Mesendoderm (in vitro differentiated cells): ENCODE results near the gene ATP4A.

Experiments used
- DNase-seq: peaks from one replicate; pipeline ENCODE4 v3.0.0; 2013
- H2AK5ac ChIP-seq: 2 replicates; pipeline ENCODE4 v1.6.1; 2013; ENCODE audit warnings: low read length, inconsistent platforms
- H2BK120ac ChIP-seq: 2 replicates; pipeline ENCODE4 v1.6.1; 2013; ENCODE audit warnings: low read depth, mild to moderate bottlenecking, low read length, moderate library complexity, mixed read lengths
- H2BK15ac ChIP-seq: replicated peaks from 2 replicates; pipeline ENCODE4 v1.6.1; 2013; ENCODE audit warnings: low read depth, mild to moderate bottlenecking, moderate library complexity
- H2BK5ac ChIP-seq: 2 replicates; pipeline ENCODE4 v1.6.1; 2013; ENCODE audit warnings: low read length, inconsistent platforms
- H3K18ac ChIP-seq: 2 replicates; pipeline ENCODE4 v1.6.1; 2013; ENCODE audit warnings: mild to moderate bottlenecking, low read length, mixed read lengths
- H3K23ac ChIP-seq: one replicate; pipeline ENCODE4 v1.6.1; 2013; ENCODE audit warnings: low read length
- H3K27ac ChIP-seq: 2 replicates; pipeline ENCODE4 v1.5.1; 2013; ENCODE audit warnings: low read depth, mild to moderate bottlenecking, inconsistent platforms, low read length, moderate library complexity
- H3K27me3 ChIP-seq: 2 replicates; pipeline ENCODE4 v1.6.1; 2013; ENCODE audit warnings: low read length, control low read depth, mild to moderate bottlenecking, inconsistent platforms; ENCODE audit not compliant: insufficient read depth, poor library complexity
- H3K36me3 ChIP-seq: 2 replicates; pipeline ENCODE4 v1.6.1; 2013; ENCODE audit warnings: low read length, inconsistent platforms; ENCODE audit not compliant: control insufficient read depth, insufficient read depth
- H3K4ac ChIP-seq: one replicate; pipeline ENCODE4 v1.6.1; 2013; ENCODE audit warnings: low read depth, mild to moderate bottlenecking, low read length, moderate library complexity
- H3K4me1 ChIP-seq: 2 replicates; pipeline ENCODE4 v1.6.1; 2013; ENCODE audit warnings: low read depth, low read length, inconsistent platforms; ENCODE audit not compliant: control insufficient read depth
- H3K4me2 ChIP-seq: 2 replicates; pipeline ENCODE4 v1.6.1; 2013; ENCODE audit warnings: low read length
- H3K4me3 ChIP-seq: 2 replicates; pipeline ENCODE4 v1.5.1; 2013; ENCODE audit warnings: mild to moderate bottlenecking, low read length
- H3K56ac ChIP-seq: one replicate; pipeline ENCODE4 v1.6.1; 2013; ENCODE audit warnings: low read length
- H3K79me1 ChIP-seq: 2 replicates; pipeline ENCODE4 v1.6.1; 2013; ENCODE audit warnings: low read length, inconsistent platforms
- H3K79me2 ChIP-seq: 2 replicates; pipeline ENCODE4 v1.6.1; 2013; ENCODE audit warnings: mild to moderate bottlenecking, low read length; ENCODE audit not compliant: control insufficient read depth, insufficient read depth
- H3K9ac ChIP-seq: 2 replicates; pipeline ENCODE4 v1.6.1; 2013; ENCODE audit warnings: low read length, inconsistent platforms
- H4K5ac ChIP-seq: one replicate; pipeline ENCODE4 v1.6.1; 2013; ENCODE audit warnings: low read length
- H4K8ac ChIP-seq: one replicate; pipeline ENCODE4 v1.6.1; 2013; ENCODE audit warnings: low read depth, mild to moderate bottlenecking, control low read depth, low read length, moderate library complexity
- WGBS: extraction: QIAGEN DNeasy Blood & Tissue Kit; methylation state at CpG from one replicate; pipeline ENCODE4 v1.1.7; 2013; ENCODE audit warnings: low lambda C conversion rate, missing lambda C conversion rate; ENCODE audit not compliant: insufficient coverage; ENCODE audit errors: extremely low coverage; 5-methylcytosine and 5-hydroxymethylcytosine counted together

ATP4A gene

DNA sequence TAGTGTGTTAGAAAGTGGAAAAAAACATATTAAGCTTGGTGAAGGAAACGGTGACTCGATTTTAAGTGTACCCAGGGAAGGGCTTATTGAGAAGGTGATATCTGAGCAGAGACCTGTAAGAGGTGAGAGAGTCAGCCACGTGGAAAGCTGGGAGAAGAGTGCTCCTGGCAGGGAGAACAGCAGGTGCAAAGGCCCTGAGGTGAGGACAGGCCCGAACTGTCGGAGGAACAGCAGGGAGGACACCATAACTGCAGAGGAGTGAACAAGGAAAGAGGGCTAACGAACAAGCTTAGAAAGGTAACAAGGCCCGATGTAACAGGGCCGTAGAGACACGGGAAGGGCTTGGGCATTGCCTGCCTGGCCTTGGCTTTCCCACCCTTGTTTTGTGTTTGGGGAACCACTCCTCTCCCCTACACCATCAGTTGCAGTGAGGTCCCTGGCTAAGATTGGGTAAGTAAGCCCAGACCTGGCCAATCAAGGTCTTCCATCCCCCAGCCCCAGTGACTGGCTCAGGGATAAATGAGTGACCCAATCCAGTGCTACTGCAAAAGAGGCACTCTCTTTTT is 7.3 kb downstream of the ATP4A start:
- H3K36me3 ChIP-seq, result no peaks in the 10 kb centered on the region
- H3K27me3 ChIP-seq, result no peaks in the 10 kb centered on the region
- no CpG with 5 or more reads among the region's 9 CpGs for WGBS

DNA sequence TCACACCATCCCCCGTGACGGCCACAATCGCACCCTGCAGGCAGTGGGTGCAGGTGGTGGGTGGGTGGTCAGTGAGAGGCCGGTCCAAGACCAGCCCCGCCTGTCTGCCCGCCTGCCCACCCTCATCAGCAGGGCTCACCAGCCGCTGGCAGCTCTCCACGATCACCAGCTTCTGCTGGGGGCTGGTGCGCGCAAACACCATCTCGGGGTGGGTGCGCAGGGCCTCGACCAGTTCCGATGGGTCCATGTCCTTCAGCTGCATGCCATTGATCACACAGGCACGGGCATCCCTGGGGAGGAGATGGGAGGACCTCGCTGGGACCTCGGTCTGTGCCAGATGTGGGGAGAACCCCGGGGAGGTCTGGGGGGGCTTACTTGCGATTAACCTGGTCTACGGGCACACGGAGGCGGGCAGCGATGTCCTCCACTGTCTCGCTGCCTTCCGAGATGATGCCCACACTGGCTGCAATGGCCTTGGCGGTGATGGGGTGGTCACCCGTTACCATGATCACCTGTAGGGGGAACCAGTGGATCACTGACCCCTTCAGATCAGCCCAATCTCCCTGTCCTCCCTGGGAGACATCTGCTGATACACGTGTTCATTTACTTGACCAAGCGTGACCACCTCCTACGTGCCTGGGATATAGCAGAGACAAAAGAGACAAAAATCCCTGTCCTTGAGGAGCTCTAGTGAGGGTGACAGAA is 8.0 kb downstream of the ATP4A start:
- no peak overlapping the region for H3K27ac ChIP-seq
- H3K23ac ChIP-seq, result no peak overlapping the region
- WGBS, result no CpG with 5 or more reads among the region's 30 CpGs
- no peaks in the 10 kb centered on the region for H3K27me3 ChIP-seq
- no peak overlapping the region for H3K56ac ChIP-seq
- no peak overlapping the region for H4K5ac ChIP-seq
- no peak overlapping the region for H4K8ac ChIP-seq
- H3K9ac ChIP-seq, result no peak overlapping the region
- no peak overlapping the region for H3K18ac ChIP-seq
- H2AK5ac ChIP-seq, result no peak overlapping the region
- peak; percentile 75 for DNase-seq
- H3K4ac ChIP-seq, result no peak overlapping the region
- no peak overlapping the region for H2BK120ac ChIP-seq
- H2BK5ac ChIP-seq, result no peak overlapping the region
- no peaks in the 10 kb centered on the region for H3K4me1 ChIP-seq
- no peaks in the 10 kb centered on the region for H3K36me3 ChIP-seq
- no peak overlapping the region for H2BK15ac ChIP-seq
- no peak overlapping the region for H3K4me3 ChIP-seq
- no peak overlapping the region for H3K4me2 ChIP-seq
- H3K79me2 ChIP-seq, result no peaks in the 10 kb centered on the region
- no peaks in the 10 kb centered on the region for H3K79me1 ChIP-seq

More for the DNA sequence above, 7.3 kb downstream of the ATP4A start:
- H2BK120ac ChIP-seq, result no peak overlapping the region
- H3K23ac ChIP-seq, result no peak overlapping the region
- H3K4ac ChIP-seq, result no peak overlapping the region
- no peak overlapping the region for H2BK15ac ChIP-seq
- H3K4me2 ChIP-seq, result no peak overlapping the region
- DNase-seq, result no peak
- H2BK5ac ChIP-seq, result no peak overlapping the region
- no peak overlapping the region for H3K27ac ChIP-seq
- no peak overlapping the region for H3K4me3 ChIP-seq
- no peaks in the 10 kb centered on the region for H3K4me1 ChIP-seq
- H3K56ac ChIP-seq, result no peak overlapping the region
- no peaks in the 10 kb centered on the region for H3K79me2 ChIP-seq
- H3K79me1 ChIP-seq, result no peaks in the 10 kb centered on the region
- H4K8ac ChIP-seq, result no peak overlapping the region
- H4K5ac ChIP-seq, result no peak overlapping the region
- H3K18ac ChIP-seq, result no peak overlapping the region
- H3K9ac ChIP-seq, result no peak overlapping the region
- H2AK5ac ChIP-seq, result no peak overlapping the region

DNA sequence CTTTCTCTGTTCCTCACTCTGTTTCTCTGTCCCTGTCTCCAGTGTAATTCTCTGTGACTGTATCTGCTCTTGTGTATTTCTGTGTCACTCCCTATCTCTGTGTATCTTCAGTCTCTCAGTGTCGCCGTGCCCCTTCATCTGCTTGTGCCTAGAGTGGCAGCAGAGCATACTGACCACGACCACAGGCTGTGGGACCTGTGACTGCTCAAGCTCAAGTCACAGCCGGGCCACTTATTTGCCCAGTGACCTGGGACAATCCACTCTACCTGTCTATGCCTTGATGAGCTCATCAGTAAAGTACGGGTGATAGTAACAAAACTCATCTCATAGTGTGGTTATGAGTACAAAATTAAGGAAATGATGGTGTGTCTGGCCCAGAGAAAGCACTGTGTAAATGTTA is 9.4 kb downstream of the ATP4A start:
- no peak overlapping the region for H4K8ac ChIP-seq
- no peak overlapping the region for H3K4ac ChIP-seq
- no peaks in the 10 kb centered on the region for H3K79me2 ChIP-seq
- no CpG with 5 or more reads among the region's 5 CpGs for WGBS
- H3K4me2 ChIP-seq, result no peak overlapping the region
- H3K27me3 ChIP-seq, result no peaks in the 10 kb centered on the region
- H2BK120ac ChIP-seq, result no peak overlapping the region
- no peak for DNase-seq
- no peaks in the 10 kb centered on the region for H3K36me3 ChIP-seq
- H3K79me1 ChIP-seq, result no peaks in the 10 kb centered on the region
- no peak overlapping the region for H2BK5ac ChIP-seq
- H2BK15ac ChIP-seq, result no peak overlapping the region
- no peaks in the 10 kb centered on the region for H3K4me1 ChIP-seq
- H3K56ac ChIP-seq, result no peak overlapping the region
- no peak overlapping the region for H2AK5ac ChIP-seq
- no peak overlapping the region for H3K27ac ChIP-seq
- H4K5ac ChIP-seq, result no peak overlapping the region
- no peak overlapping the region for H3K4me3 ChIP-seq
- no peak overlapping the region for H3K9ac ChIP-seq
- H3K18ac ChIP-seq, result no peak overlapping the region
- no peak overlapping the region for H3K23ac ChIP-seq

DNA sequence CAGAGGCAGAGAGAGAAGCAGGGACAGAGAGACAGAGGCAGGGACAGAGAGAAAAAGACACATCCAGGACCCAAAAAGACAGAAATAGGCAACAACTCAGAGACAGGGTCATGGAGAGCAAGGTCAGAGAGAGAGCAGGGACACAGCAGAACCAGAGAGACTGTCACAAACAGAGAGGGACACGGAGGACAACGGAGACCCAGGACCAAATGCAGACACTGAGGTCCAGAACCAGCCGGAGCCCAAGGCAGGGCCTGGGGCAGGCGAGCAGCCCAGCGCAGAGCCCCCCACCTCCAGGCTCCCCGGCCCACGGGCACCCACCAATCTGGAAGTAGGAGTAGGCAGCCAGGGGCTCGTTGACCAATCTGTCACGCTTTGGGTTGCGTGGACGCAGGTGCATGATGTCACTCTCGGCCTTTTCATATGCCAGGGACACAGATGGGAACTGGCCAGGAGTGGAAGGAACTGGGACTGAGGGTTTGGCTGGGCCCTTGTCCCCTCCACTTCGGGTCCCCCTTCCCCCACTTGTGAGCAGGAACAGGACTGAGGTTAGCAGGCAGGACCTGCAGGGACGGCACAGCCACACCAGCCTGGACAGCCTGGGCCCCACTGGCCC is 10.0 kb downstream of the ATP4A start:
- no peak overlapping the region for H3K56ac ChIP-seq
- no peaks in the 10 kb centered on the region for H3K79me2 ChIP-seq
- no peak overlapping the region for H4K5ac ChIP-seq
- no peak overlapping the region for H3K27ac ChIP-seq
- H3K4ac ChIP-seq, result no peak overlapping the region
- no peak overlapping the region for H3K23ac ChIP-seq
- no peak overlapping the region for H3K4me2 ChIP-seq
- H3K79me1 ChIP-seq, result no peaks in the 10 kb centered on the region
- no peaks in the 10 kb centered on the region for H3K4me1 ChIP-seq
- H3K4me3 ChIP-seq, result no peak overlapping the region
- H2BK120ac ChIP-seq, result no peak overlapping the region
- no peaks in the 10 kb centered on the region for H3K27me3 ChIP-seq
- no peaks in the 10 kb centered on the region for H3K36me3 ChIP-seq
- WGBS, result no CpG with 5 or more reads among the region's 14 CpGs
- DNase-seq, result no peak
- H3K18ac ChIP-seq, result no peak overlapping the region
- H2AK5ac ChIP-seq, result no peak overlapping the region
- no peak overlapping the region for H3K9ac ChIP-seq
- H2BK5ac ChIP-seq, result no peak overlapping the region
- no peak overlapping the region for H4K8ac ChIP-seq
- H2BK15ac ChIP-seq, result no peak overlapping the region

DNA sequence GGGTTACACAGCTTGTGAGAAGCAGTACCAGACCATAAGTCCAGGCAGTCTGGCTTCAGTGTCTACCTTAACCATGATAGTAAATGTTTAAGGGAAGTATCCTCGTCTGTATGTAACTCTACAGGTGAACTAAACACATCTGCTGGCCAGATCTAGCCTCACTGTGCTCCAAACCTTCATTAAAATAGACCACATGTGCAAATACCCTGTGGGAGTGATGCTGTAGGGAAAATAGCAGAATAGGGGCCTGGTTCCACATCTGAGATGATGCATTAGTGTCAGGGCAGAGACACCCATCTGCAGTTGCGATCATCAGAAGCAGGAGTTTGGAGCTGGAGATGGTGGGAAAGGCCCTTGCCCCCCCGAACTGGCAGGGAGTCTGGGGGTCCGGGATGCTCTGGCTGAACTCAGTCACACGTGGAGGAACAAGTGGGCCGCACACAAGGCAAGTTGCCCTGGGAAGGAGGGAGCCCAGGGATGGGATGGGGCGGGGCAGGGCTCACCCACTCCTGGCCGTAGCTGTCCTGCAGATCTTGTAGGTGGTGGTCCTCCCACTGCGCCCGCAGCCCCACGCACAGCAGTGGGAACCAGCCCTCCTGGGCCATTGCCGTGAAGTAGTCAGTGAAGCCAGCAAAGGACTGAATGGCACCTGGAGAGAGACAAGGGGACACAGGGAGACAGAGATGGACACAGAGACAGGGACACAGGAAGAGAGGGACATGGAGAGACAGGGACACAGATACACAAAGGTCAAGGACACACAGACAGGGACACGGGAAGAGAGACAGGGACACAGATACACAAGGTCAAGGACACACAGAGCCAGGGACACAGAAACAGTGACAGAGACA is 10.7 kb downstream of the ATP4A start:
- no peak overlapping the region for H4K8ac ChIP-seq
- no peak overlapping the region for H3K4ac ChIP-seq
- no peaks in the 10 kb centered on the region for H3K79me2 ChIP-seq
- H3K23ac ChIP-seq, result no peak overlapping the region
- H3K18ac ChIP-seq, result no peak overlapping the region
- no peaks in the 10 kb centered on the region for H3K79me1 ChIP-seq
- H3K9ac ChIP-seq, result no peak overlapping the region
- H4K5ac ChIP-seq, result no peak overlapping the region
- H2AK5ac ChIP-seq, result no peak overlapping the region
- H3K27me3 ChIP-seq, result no peaks in the 10 kb centered on the region
- H3K4me1 ChIP-seq, result no peaks in the 10 kb centered on the region
- no CpG with 5 or more reads among the region's 13 CpGs for WGBS
- no peak overlapping the region for H2BK5ac ChIP-seq
- no peak overlapping the region for H3K4me2 ChIP-seq
- H3K36me3 ChIP-seq, result no peaks in the 10 kb centered on the region
- no peak overlapping the region for H3K4me3 ChIP-seq
- no peak overlapping the region for H2BK120ac ChIP-seq
- no peak overlapping the region for H3K56ac ChIP-seq
- DNase-seq, result no peak
- H3K27ac ChIP-seq, result no peak overlapping the region
- no peak overlapping the region for H2BK15ac ChIP-seq
